HG02763 (cell line): ENCODE measurements around the gene CACNA1E.
"Not testable (repeated sequence)": the region's sequence is repeated elsewhere in the genome, so short reads cannot be mapped to it uniquely, and the experiment has no call there.

Experiments used
- ATAC-seq: cut with Tn5 transposase; IDR thresholded peaks from one replicate; pipeline ENCODE4 v1.9.1; 2021; ENCODE audit warnings: mild to moderate bottlenecking, moderate library complexity; ENCODE audit not compliant: unreplicated experiment

Gene CACNA1E

DNA sequence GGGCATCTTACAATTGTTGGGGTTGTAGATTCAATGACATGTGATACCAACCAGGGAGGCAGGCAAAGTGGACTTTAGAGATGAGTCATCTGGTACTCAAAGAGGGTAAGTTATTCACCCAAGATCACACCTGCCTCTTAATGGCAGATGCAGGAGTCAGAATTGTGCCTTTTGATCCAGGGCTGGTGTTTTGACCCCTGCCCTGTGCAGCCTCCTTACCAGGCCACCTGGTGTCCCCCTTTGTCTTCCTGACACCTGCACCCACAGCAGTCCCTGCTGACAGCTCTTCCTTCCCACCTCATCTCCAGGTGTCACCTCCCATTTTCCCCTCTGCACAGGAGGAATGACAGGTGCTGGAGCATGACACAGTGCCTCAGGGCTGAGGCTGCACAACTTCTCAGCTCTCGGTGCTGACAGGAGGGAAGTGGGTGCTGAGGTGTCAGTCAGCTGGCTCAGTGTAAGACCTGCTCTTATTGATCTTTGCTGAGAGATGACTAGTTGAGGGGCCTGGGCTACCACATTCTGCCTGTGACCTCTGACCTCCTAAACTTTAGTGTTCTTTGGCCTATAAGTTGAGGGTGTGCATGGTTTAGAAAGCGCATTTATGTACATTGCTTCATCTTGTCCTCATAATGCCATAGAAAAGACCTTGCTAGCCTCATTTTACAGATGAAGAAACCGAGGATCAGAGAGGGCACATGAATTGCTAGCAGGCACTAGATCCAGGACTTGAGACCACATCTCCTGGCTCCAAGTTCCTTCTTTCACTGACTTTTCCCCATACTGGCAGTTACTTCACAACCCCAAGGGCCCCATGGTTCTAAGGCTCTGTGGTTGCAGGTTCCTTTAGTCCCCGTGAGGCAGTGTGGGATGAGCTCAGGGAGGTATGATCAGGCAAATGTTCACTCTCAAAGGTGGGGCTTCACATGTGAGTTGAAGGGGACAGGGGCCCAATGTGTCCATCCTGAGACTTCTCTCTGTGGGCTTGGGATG, 31.3 kb downstream of the CACNA1E start:
- peak; percentile 65 for ATAC-seq

DNA sequence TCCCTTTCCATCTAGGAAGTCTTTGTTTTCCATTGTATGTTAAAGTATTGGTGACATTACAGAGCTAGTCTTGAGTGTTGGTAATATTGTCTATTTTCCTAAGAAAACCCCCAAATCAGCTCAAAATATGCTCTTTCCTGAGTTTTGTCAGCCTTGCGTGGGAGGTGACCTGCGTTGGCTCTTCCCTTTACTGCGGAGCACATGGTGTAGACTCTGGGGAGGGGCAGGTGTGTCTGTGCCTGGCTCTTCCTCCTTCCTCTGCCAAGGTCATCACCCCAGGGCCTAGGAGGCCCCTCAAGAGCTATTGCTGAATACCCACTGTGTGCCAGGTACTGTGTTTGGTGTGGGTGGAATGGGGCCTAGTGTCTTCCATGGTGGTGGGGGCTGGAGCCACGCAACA, 33.4 kb downstream of the CACNA1E start:
- ATAC-seq: no peak

DNA sequence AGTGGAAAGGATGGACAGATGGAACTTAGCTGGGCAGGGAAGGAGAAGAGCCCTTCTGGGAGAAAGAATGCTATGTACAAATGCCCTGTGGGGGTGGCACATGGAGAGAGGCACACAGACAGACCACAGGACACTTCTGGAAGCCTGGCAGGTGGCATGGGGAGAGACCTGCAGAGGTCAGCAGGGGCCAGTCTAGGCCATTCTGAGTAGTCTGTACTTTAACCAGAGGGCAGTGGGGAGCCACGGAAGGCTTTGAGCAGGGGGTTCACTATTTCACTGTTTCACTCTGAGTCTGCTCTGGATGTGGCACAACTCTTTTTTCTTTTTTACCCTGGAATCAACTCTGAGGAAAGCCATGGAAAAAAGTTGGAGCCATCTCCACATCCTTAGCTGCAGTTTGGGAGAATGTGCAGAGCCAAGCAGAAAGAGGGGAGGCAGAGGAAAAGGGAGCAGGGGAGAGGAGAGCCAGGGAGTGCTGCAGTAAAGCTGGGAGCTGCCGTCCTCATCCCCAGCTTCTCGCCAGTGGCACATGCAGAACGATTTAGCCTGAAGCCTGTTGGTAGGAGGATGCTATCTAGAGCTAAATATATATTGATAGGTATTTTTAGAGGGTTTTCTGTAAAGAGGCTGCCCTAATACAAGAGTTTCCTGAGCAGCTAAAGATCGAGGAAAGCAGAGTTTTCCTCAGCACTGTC, 34.0 kb downstream of the CACNA1E start:
- ATAC-seq: no peak

DNA sequence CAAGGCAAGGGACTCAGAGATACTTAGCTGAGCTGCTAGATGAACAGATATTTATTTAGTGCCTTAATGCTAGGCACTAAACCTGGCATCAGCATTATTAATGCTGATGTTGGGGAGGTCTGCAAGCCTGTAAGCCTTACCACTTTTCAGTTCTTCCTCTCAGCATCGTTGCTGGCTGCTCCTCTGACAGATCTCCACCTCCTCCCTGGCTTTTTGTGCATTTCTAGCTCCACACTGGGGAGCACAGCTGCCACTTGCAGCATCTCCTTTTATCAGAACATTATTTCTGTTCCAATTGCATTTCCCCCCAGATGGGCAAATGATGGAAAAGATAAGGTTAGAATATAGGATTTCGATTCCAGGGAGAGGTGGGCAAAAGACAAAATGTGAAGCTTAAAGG, 34.8 kb downstream of the CACNA1E start:
- no peak for ATAC-seq

DNA sequence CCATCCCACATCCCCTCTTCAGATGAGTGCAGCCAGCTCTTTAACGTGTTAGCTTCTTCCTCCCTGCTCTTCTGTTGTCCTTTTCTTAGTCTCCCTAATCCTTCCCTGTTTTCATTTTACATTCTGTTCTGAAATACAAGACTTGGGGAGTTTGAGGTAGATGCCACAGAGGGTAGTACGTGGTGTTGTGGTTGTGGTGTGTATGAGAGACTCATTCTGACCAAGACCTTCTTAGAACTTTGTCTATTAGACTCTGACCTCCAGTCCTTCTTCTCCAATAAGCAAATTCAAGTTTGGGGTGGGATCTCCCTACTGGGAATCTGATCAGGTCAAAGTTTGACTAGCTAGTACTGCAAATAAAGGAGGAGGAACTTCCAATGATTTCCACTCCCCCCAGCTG, 39.5 kb downstream of the CACNA1E start:
- ATAC-seq: no peak

DNA sequence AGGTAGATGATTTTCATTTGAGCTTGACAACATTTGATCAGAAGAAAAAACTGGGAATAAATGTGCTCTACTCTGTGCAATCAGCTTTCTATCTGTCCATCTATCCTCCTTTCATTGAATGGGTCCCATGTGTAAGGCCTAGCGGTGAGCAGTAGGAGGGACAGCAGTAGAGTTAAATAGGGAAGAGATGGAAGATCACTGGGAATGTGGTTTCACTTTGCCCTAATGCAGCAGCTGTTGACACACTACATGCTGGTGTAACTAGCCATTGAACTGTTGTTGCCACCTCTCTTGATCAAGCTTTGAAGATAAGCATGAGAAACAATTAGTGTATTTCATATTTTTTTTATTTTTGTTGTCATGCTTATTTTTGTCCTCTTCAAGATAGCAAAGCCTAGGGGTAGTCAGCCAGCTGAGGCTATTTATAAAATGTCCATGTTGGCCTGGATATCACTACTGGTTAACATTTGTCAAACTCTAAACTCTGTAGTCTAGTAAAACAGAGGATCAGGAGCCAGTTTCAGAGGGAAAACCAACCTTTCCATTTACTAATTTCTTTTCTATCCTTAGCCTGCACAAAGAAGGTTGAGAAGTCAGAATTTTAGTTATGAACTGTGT, 41.9 kb downstream of the CACNA1E start:
- no peak for ATAC-seq

DNA sequence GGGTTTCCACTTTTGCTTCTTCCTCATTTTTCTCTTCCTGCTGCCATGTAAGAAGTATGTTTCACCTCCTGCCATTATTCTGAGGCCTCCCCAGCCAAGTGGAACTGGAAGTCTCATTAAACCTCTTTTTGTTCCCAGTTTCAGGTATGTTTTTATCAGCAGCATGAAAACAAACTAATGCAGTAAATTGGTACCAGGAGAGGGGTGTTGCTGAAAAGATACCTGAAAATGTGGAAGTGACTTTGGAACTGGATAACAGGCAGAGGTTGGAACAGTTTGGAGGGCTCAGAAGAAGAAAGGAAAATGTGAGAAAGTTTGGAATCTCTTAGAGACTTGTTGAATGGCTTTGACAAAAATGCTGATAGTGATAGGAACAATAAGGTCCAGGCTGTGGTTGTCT, 44.9 kb downstream of the CACNA1E start:
- not testable (repeated sequence) for ATAC-seq

DNA sequence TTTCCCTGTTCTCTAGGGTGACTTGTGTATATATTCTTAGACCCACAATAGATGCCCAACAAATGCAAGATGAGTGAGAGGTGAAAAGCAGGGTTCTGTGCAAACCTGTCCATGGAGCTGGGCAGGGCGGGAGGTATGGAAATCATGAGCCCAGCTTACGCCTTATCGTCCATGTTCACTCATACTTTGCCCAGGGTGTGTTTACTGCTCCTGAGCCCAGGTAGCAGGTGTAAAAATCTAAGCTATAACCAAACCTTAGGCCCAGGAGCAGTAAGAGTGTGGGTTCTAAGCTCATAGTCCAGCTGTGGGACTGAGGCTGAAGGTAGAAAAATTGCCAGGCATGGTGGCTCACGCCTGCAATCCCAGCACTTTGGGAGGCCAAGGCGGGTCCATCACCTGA, 48.1 kb downstream of the CACNA1E start:
- no peak for ATAC-seq

DNA sequence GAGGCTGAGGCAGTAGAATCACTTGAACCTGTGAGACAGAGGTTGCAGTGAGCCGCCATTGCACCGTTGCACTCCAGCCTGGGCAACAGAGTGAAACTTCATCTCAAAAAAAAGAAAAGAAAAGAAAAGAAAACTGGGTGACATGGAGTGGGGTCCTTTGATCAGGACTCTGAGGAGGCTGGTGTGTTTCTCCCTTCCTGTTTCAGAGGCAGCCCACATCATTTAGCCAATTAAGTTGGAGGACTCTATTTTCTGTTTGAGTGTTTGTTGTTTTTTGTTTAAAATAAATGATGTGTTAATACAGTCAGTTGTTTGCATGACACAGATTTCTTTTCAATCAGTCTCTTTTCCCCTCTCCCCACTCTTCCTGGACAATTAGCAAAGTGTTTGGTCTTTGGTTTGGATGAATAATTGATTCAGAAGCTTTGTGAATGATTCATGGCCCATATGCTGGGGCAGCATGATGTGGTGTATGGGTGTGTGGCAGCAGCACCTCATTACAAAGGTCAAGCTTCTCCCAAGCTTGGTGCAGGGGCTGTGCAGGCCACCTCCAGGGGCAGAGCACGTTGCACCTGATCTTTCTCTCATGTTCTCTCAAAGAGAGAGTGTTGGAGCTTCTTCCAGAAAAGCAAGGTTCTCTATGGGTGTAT, 48.8 kb downstream of the CACNA1E start:
- ATAC-seq: no peak

DNA sequence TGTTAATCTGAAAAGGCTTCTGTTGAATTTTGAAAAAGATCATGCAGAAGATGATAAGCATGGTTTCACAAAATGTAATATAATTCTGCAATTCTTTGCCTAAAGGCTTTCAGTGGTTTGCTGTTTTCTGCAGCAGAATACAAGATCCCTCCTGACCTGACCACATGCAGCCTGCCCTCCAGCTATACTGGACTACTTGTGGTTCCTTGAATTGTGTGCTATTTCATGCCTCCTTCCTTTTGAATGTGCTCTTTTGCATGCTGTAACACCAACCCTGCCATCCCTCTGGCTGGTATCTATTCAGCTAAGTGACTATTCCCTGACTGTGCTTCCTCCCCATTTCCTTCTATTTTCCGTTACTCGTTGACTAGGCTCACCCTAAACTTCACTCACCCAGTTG, 55.5 kb downstream of the CACNA1E start:
- no peak for ATAC-seq

DNA sequence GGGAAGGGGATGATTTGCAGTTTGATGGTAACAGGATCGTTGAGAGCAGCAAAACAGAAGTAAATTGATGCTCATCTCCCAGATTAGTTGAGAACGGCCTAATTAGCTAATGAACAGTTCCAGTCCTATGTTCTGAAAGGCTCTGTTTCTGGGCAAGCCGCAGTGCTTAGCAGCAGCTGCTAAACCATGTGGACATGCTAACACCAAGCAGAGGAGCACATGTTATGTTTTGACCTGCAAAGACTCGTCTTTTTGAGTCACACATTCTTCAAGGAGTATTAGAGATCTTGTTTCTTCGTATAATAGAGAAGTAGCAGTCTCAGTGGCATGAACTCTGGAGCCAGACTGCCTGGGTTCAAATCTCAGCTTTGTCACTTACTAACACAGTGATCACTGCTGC, 58.1 kb downstream of the CACNA1E start:
- no peak for ATAC-seq

DNA sequence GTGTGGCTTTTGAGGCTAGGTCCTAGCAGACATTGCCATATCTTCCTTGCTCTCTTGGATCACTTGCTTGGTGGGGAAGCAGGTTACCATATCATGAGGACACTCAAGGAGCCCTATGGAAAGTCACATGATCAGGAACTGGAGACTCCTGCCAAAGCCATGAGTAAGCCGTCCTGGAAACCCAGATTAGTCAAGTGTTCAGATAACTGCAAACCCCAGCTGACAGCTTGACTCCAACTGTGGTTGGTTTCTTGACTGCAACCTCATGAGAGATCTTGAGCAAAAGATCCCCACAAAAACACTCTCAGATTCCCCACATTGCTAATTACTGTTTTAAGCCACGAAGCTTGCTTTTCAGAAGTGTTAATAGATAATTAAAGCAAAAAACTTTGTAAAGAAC, 58.6 kb downstream of the CACNA1E start:
- no peak for ATAC-seq

DNA sequence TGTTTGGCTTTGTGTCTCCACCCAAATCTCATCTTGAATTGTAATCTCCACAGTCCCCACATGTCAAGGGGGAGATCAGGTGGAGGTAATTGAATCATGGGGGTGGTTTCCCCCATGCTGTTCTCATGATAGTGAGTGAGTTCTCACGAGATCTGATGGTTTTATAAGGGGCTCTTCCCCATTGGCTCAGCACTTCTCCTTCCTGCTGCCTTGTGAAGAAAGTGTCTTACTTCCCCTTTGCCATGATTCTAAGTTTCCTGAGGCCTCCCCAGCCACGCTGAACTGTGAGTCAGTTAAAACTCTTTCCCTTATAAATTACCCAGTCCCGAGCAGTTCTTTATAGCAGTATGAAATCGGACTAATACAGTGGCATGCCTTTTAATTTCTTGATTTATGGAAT, 59.1 kb downstream of the CACNA1E start:
- ATAC-seq: not testable (repeated sequence)

DNA sequence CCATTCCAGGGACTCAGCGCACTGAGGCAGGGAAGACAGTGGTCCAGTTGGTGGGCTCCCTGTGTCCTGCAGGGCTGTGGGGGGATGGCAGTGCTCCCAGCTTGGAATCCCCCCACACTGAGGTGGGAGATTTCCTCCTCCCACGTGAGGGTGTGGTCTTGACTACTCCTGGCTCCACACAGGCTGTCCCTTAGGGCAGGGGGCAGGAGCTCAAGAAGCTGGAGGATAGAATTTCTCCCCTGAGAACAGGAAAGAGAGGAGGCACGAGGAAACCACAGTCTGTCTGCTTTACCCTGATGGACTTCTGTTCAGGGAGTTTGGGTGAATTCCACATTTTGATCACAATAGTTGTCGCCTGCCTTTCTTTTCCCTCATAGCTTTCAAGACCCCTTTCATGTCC, 62.1 kb downstream of the CACNA1E start:
- no peak for ATAC-seq

DNA sequence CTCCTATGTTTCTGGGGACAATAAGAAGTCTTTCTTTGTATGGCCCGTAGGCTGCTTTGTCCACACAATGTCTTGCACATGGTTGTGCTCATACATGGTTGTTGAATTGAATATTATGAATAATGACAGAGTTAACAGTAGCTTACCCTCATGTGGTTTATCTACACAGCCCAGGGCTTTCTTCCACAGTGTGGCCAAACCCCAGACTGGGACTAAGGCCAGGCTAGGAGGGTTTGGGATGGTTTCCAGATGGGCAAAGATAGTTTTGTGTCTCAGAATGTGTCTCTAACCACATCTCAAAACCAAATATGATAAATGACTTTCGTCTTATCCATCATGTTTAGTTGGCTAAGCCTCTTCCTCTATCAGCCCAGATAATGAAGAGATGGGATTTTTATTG, 65.2 kb downstream of the CACNA1E start:
- no peak for ATAC-seq

DNA sequence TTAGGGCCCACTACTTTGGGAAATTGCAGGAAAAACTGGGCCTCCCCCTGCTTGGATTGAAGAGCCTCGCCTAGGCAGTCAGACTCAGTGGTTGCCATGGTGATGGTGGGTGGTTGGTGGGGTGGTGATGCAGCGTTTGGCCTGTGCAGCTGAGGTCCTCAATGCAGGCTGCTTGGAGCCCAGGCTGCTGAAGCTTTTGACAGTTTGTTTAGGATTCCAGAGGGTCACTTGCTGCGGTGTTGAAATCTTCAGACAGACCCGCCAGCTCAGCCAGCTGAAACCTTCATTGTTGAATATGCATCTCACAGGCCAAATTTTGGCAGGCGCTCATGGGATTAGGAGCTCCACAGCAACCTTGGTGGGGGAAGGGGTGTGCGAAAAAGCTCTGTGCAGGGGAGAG, 67.9 kb downstream of the CACNA1E start:
- ATAC-seq: no peak

DNA sequence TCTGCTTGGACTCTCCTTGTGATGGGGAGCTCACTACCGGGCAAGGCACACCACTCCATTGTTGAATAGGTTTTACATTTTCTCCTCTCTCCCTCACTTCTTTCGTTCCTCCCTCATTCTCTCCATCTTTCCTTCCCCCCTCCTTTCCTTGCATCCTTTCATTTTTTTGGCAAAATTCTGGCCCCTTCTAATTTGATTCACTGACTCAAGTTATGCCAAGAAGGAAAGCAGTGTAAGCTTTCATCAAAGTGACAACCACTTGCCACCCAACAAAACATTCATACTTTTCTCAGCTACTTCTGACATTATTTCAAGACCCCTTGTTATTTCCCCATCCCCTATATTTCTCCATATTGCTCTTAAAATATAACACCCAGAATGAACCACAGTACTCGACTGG, 68.4 kb downstream of the CACNA1E start:
- ATAC-seq: no peak

DNA sequence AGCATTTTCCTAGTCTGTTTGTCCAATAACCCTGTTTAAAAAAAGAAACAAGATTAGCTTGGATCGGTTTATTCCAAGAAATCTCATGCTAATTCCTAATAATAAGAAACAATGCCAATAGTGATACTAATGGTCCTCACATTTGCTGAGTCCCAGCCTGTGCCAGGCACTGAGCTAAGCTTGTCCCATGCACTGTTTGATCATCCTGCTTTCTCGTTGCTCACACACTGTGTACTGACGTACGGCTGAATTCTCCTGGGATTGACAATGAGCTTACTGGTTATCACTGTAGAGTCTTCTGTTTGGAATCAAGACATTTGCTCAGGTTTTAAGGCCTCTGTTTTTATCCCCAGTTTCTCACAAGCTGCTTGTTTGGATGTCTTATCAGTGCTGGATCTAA, 71.1 kb downstream of the CACNA1E start:
- ATAC-seq: no peak

DNA sequence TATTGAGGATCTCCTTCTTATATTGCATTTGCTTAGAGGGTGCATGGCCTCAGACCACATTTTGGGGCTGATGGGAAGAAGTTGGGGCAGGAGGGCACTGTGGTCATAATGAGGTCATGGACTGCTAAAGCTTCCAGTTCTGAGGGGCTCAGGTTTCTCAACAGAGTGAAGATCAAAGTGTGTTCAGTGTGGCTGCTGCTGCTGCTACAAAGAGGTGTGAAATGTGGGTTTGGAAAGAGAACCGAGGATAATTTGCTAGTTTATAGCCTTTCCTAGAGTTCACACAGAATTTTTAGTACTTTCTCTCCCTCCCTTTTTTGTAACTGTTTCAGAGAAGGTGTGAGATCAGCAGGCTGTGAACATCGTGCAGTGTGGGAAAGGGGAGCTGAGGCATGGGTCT, 73.3 kb downstream of the CACNA1E start:
- no peak for ATAC-seq

DNA sequence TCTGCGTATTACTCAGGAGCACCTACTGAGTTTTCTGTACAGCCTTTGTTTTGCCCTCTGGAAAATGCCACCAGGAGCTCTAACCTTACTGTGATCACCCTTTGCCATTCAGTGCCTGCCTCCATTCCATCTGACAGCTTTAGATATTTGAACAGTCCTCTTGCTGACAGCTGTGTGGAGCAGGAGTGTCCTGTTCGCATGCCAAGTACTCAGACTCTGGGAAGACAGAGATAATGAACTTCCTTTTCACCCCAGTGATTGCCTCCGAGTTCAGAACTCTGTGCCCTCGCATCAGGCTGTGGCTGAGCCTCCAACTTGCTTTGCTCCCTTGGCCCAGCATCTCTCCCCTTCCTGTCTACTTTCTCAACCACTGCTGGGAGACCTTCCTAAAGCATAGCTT, 74.0 kb downstream of the CACNA1E start:
- ATAC-seq: no peak

DNA sequence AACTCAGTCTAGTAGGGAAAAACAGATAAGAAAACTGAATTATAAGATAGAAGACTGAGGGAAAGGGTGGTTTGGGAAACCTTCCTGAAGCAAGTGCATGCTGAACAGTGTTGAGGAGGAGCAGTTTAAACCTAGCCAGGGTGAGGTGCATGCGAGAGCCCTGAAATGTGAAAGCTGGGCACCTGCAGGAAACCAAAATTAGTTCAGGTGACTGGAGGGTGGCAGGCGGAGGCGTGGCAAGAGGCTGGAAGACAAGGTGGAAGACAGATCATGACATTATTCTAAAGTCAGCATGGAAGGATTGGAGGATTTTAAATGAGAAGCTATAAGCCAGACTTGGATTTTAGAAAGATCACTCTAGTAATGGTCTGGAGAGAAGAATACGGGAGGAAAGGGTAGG, 75.1 kb downstream of the CACNA1E start:
- no peak for ATAC-seq
